ENCODE measurements around the gene GFY.
A peak's percentile ranks its signal among the peaks of the same experiment; 100 is the strongest.

Gene GFY

DNA sequence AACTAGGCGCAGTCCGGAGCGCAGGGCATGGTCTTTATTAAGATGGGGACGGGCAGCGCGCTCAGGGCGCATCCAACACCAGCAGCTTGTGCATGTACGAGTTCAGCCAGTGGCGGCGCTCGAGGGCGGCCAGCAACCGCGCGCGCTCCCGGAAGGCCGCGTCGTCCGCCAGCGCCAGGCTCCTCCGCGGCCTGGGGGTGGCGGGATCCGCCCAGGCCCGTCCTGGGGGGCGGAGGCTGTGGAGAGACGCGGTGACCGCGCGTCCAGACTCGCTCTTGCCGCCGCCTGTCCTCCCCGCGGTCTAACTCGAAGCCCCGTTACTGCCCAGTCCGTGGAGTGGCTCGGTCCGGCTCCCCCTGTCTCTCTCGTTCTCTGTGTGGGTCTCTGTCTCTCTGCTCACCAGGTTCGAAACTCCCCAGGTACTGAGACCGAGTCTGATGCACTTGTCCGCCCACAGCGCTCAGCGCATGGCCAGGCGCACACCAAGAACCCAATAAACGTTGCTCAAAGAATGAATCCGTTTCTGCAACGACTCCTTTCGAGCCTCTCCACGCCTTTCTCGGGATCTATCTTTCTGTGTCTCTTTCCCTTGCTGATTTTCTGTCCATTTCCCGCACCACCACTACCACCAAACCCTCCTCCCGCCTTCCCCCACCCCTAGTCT lies 2.6 kb upstream of the GFY start:
- no peak overlapping the region for H2AK5ac ChIP-seq (ENCODE audit: low read length)
- no peak overlapping the region for H3K9ac ChIP-seq (ENCODE audit: low read length)
- H3K36me3 ChIP-seq (ENCODE audit: control insufficient read depth, insufficient read depth, low read length) = no peaks in the 10 kb centered on the region
- no peak overlapping the region for H3K4me2 ChIP-seq (ENCODE audit: low read length)
- no peak overlapping the region for H2BK15ac ChIP-seq (replicated peaks; ENCODE audit: low read depth)
- H2BK5ac ChIP-seq (ENCODE audit: low read length) = no peak overlapping the region
- H3K56ac ChIP-seq (ENCODE audit: low read length) = peak overlapping the region; percentile 49
- peaks cover 43% of the 10 kb centered on the region for H3K27me3 ChIP-seq (ENCODE audit: insufficient read depth, low read length, poor library complexity)
- no peaks in the 10 kb centered on the region for H3K4me1 ChIP-seq (ENCODE audit: control insufficient read depth, low read depth, low read length)
- no peak overlapping the region for H3K4ac ChIP-seq (ENCODE audit: low read depth, low read length)
- peak; percentile 63 for DNase-seq
- no peaks in the 10 kb centered on the region for H3K79me1 ChIP-seq (ENCODE audit: low read length)
- H2BK120ac ChIP-seq (ENCODE audit: low read depth, low read length) = no peak overlapping the region
- no peak overlapping the region for H3K18ac ChIP-seq (ENCODE audit: low read length)
- H3K23ac ChIP-seq (ENCODE audit: low read length) = peak overlapping the region; percentile 80
- no CpG with 5 or more reads among the region's 58 CpGs for WGBS (ENCODE audit: extremely low coverage, insufficient coverage, low lambda C conversion rate)
- no peak overlapping the region for H4K8ac ChIP-seq (ENCODE audit: low read depth, low read length)
- no peak overlapping the region for H4K5ac ChIP-seq (ENCODE audit: low read length)
- H3K79me2 ChIP-seq (ENCODE audit: control insufficient read depth, insufficient read depth, low read length) = no peaks in the 10 kb centered on the region
- H3K4me3 ChIP-seq (ENCODE audit: low read length) = no peak overlapping the region
- no peak overlapping the region for H3K27ac ChIP-seq (ENCODE audit: low read depth, low read length)

DNA sequence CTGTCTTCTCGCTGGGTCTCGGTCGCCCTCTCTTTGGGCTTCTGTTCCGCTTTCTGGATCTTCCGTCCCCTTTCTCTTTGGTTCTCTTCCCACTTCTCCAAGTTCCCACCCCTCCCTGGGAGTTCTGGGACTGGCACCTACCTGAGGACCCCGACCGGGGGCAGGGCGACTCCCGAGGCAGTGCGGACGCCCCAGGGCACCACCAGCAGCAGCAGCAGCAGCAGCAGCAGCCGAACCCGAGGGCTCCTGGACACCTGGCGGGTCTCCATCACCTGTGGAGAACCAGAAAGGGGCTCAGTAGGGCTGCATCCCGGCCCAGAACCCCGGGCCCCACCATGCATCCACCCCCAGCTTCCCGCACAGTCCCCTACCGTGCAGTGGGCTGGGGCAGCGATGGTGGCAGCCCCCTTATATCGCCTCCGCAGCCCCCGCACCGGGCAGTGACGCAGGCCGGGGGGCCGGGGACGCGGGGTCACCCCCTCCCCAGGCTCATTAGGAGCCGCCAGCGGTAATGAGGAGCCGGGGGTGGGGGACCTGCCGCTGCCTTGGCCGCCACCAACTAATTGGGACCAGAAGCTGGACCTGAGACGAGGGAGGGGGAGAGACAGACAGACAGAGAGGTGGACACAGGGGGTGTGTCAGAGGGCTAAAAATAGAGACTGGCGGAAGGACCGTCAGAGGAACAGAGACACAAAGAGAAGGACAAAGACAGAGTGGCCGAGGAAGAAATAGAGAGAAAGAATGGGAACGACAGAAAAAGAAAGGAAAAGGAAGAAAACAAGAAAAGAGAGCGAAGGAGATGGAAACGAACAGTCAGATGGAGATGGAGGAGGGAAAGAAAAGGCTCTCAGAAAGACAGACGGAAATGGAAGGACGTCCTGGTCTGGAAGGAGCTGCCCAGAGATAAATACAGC lies 1.9 kb upstream of the GFY start, which contains the start of gene PTH2:
Gene PTH2 (minus strand): TSS at position 371 of the 914 bp plus-strand sequence. CDS start 102 bp downstream, at position 269.
- Histone ChIP-seq H3K4me3 (ENCODE audit: low read length) (no peak within 1 kb of the TSS), H3K79me1 (ENCODE audit: low read length) (no peaks in the 10 kb centered on the region), H3K79me2 (ENCODE audit: control insufficient read depth, insufficient read depth, low read length) (no peaks in the 10 kb centered on the region), H3K23ac (ENCODE audit: low read length) (peak within 1 kb of the TSS; percentile 80), H2BK120ac (ENCODE audit: low read depth, low read length) (no peak within 1 kb of the TSS), H3K4ac (ENCODE audit: low read depth, low read length) (no peak within 1 kb of the TSS), H3K56ac (ENCODE audit: low read length) (peak within 1 kb of the TSS; percentile 49), H3K36me3 (ENCODE audit: control insufficient read depth, insufficient read depth, low read length) (no peaks in the 10 kb centered on the region), H3K4me1 (ENCODE audit: control insufficient read depth, low read depth, low read length) (no peaks in the 10 kb centered on the region), H3K27me3 (ENCODE audit: insufficient read depth, low read length, poor library complexity) (peaks cover 43% of the 10 kb centered on the region), H3K4me2 (ENCODE audit: low read length) (no peak within 1 kb of the TSS), H3K9ac (ENCODE audit: low read length) (no peak within 1 kb of the TSS), H2BK15ac (replicated peaks; ENCODE audit: low read depth) (no peak within 1 kb of the TSS), H3K18ac (ENCODE audit: low read length) (no peak within 1 kb of the TSS), H3K27ac (ENCODE audit: low read depth, low read length) (no peak within 1 kb of the TSS), H2AK5ac (ENCODE audit: low read length) (no peak within 1 kb of the TSS), H2BK5ac (ENCODE audit: low read length) (no peak within 1 kb of the TSS), H4K5ac (ENCODE audit: low read length) (no peak within 1 kb of the TSS), H4K8ac (ENCODE audit: low read depth, low read length) (no peak within 1 kb of the TSS)
- WGBS (ENCODE audit: extremely low coverage, insufficient coverage, low lambda C conversion rate) = no CpG with 5 or more reads among the region's 42 CpGs
- no peak for DNase-seq

DNA sequence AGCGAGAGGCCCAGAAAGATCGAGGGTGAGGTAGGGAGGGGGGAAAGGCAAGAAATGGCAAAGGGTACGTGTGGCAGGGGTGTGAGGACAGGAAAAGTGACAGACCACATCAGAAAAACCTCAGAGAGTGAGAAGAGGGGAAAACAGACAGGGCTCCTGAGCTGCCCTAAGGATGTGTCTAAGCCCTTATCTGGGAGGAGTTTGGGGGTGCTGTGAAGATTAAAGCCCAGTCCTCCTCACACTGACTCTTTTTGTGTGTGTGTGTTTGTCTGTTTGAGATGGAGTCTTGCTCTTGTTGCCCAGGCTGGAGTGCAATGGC lies 1.2 kb upstream of the GFY start:
- Histone ChIP-seq H2AK5ac (ENCODE audit: low read length) (no peak overlapping the region), H2BK15ac (replicated peaks; ENCODE audit: low read depth) (no peak overlapping the region), H3K4me3 (ENCODE audit: low read length) (no peak overlapping the region), H2BK5ac (ENCODE audit: low read length) (no peak overlapping the region), H3K27me3 (ENCODE audit: insufficient read depth, low read length, poor library complexity) (peaks cover 43% of the 10 kb centered on the region), H3K79me2 (ENCODE audit: control insufficient read depth, insufficient read depth, low read length) (no peaks in the 10 kb centered on the region), H3K56ac (ENCODE audit: low read length) (no peak overlapping the region), H3K27ac (ENCODE audit: low read depth, low read length) (no peak overlapping the region), H3K4me2 (ENCODE audit: low read length) (no peak overlapping the region), H3K36me3 (ENCODE audit: control insufficient read depth, insufficient read depth, low read length) (no peaks in the 10 kb centered on the region), H3K4me1 (ENCODE audit: control insufficient read depth, low read depth, low read length) (no peaks in the 10 kb centered on the region), H3K4ac (ENCODE audit: low read depth, low read length) (no peak overlapping the region), H3K79me1 (ENCODE audit: low read length) (no peaks in the 10 kb centered on the region), H3K18ac (ENCODE audit: low read length) (no peak overlapping the region), H4K5ac (ENCODE audit: low read length) (no peak overlapping the region), H3K9ac (ENCODE audit: low read length) (no peak overlapping the region), H4K8ac (ENCODE audit: low read depth, low read length) (no peak overlapping the region), H3K23ac (ENCODE audit: low read length) (peak overlapping the region; percentile 66), H2BK120ac (ENCODE audit: low read depth, low read length) (no peak overlapping the region)
- no CpG with 5 or more reads among the region's 3 CpGs for WGBS (ENCODE audit: extremely low coverage, insufficient coverage, low lambda C conversion rate)
- DNase-seq = no peak

DNA sequence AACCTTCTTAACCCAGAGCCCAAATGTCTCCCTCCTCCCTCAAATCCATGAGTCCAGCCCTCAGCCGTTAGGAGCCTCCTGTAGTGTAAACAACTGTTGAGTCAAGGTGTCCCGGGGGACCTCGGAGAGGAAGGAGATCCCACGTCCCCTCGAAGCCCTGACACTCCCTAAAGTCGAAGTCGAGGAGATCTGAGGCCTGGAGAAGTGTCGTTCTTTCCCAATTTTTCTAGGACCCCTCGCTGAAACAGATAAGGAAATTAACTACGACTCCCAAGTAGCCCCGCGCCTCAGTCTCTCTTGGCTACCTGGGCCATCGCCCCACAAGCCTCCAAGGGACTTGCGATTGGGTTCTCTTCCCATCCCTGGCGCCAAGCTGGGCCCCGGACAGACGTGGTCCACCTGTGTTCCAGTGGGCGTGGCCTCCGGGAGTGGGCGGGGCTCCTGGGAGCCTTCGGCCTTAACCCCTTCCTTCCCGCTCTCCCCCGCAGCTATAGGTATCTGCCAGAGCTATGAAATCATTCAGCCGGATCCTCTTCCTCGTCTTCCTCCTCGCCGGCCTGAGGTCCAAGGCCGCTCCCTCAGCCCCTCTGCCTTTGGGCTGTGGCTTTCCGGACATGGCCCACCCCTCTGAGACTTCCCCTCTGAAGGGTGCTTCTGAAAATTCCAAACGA lies 869 bp downstream of the GFY start:
- Histone ChIP-seq H2BK15ac (replicated peaks; ENCODE audit: low read depth) (no peak overlapping the region), H3K4me2 (ENCODE audit: low read length) (no peak overlapping the region), H4K8ac (ENCODE audit: low read depth, low read length) (no peak overlapping the region), H3K4me3 (ENCODE audit: low read length) (no peak overlapping the region), H3K27me3 (ENCODE audit: insufficient read depth, low read length, poor library complexity) (peaks cover 43% of the 10 kb centered on the region), H3K18ac (ENCODE audit: low read length) (no peak overlapping the region), H3K36me3 (ENCODE audit: control insufficient read depth, insufficient read depth, low read length) (no peaks in the 10 kb centered on the region), H2AK5ac (ENCODE audit: low read length) (no peak overlapping the region), H3K27ac (ENCODE audit: low read depth, low read length) (no peak overlapping the region), H4K5ac (ENCODE audit: low read length) (no peak overlapping the region), H2BK5ac (ENCODE audit: low read length) (no peak overlapping the region), H3K79me1 (ENCODE audit: low read length) (no peaks in the 10 kb centered on the region), H3K79me2 (ENCODE audit: control insufficient read depth, insufficient read depth, low read length) (no peaks in the 10 kb centered on the region), H3K4ac (ENCODE audit: low read depth, low read length) (no peak overlapping the region), H2BK120ac (ENCODE audit: low read depth, low read length) (no peak overlapping the region), H3K9ac (ENCODE audit: low read length) (no peak overlapping the region), H3K23ac (ENCODE audit: low read length) (no peak overlapping the region), H3K4me1 (ENCODE audit: control insufficient read depth, low read depth, low read length) (no peaks in the 10 kb centered on the region), H3K56ac (ENCODE audit: low read length) (no peak overlapping the region)
- no CpG with 5 or more reads among the region's 30 CpGs for WGBS (ENCODE audit: extremely low coverage, insufficient coverage, low lambda C conversion rate)
- peak; percentile 71 for DNase-seq

DNA sequence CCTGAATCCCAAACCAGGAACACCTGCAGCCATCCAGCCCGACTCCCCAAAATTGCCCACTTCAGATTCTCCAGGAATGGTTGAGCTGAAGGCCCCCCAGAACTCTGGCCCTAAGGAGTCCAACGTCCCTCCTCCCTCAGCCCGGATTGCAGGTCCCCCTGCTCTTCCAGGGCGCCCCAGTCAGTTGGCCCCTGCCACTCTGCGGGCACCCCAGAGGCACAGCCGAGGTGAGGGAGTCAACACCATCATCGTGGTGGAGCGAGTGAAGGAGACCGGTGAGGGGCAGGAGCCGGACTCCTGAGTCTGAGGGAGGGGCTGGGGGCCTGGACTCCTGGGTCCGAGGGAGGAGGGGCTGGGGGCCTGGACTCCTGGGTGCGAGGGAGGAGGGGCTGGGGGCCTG lies 2.2 kb downstream of the GFY start:
- H3K18ac ChIP-seq (ENCODE audit: low read length) = no peak overlapping the region
- no peaks in the 10 kb centered on the region for H3K4me1 ChIP-seq (ENCODE audit: control insufficient read depth, low read depth, low read length)
- no peak overlapping the region for H2BK120ac ChIP-seq (ENCODE audit: low read depth, low read length)
- H3K27me3 ChIP-seq (ENCODE audit: insufficient read depth, low read length, poor library complexity) = peaks cover 33% of the 10 kb centered on the region
- H3K23ac ChIP-seq (ENCODE audit: low read length) = no peak overlapping the region
- H3K4me2 ChIP-seq (ENCODE audit: low read length) = no peak overlapping the region
- no peak overlapping the region for H2BK5ac ChIP-seq (ENCODE audit: low read length)
- H3K4ac ChIP-seq (ENCODE audit: low read depth, low read length) = no peak overlapping the region
- no peak overlapping the region for H2BK15ac ChIP-seq (replicated peaks; ENCODE audit: low read depth)
- no peak overlapping the region for H3K27ac ChIP-seq (ENCODE audit: low read depth, low read length)
- no peaks in the 10 kb centered on the region for H3K36me3 ChIP-seq (ENCODE audit: control insufficient read depth, insufficient read depth, low read length)
- no peak overlapping the region for H3K9ac ChIP-seq (ENCODE audit: low read length)
- H4K8ac ChIP-seq (ENCODE audit: low read depth, low read length) = no peak overlapping the region
- no peak for DNase-seq
- WGBS (ENCODE audit: extremely low coverage, insufficient coverage, low lambda C conversion rate) = no CpG with 5 or more reads among the region's 12 CpGs
- H3K56ac ChIP-seq (ENCODE audit: low read length) = no peak overlapping the region
- H3K4me3 ChIP-seq (ENCODE audit: low read length) = no peak overlapping the region
- no peaks in the 10 kb centered on the region for H3K79me2 ChIP-seq (ENCODE audit: control insufficient read depth, insufficient read depth, low read length)
- H2AK5ac ChIP-seq (ENCODE audit: low read length) = no peak overlapping the region
- H3K79me1 ChIP-seq (ENCODE audit: low read length) = no peaks in the 10 kb centered on the region
- no peak overlapping the region for H4K5ac ChIP-seq (ENCODE audit: low read length)
